ENCODE results near the gene MCFD2. TPM values are rescaled to one million over a fixed set of nuclear protein-coding genes. Genes with fewer than 3 reads are reported as not detected.

Gene MCFD2
- polyA plus RNA-seq, 4 donors: 20.8 to 71.1 (median 33.2) TPM

DNA sequence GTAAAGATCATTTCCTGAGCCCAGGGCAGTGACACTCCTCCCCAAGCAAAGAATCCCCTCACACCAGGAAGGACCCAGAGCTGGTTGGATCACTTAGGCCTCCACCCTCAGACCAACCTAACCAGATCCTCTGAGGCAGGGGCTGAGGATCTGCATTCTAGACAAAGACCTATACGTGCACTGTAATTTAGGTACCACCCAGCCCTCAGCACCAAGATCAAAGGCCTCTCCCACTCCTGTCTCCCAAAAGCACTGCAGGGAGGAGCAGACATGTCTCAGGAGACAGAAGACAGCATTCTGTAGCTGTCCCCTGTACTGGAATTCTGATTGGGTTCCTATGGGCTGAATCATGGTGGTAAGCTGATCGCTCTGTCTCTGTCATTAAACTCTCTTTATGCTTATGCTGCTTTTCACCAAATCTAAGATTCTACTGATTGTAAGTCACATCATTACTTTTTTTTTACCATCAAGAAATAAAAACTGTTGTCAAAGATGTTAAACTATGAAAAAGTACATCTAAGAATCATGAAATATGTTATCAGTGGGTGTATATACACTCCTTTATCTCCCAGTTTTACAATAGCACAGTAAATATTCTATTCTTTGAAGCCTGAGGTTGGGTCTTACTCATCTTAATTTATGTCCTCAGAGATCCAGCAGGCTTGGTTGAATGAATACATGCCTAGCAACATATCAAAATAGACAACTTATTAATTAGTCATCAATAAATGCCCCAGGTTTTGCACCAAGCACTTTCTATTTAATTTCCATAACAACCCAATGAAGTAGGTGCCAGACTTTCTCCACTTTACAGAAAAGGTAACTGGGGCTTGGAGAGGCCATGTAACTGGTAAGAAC is 28.3 kb downstream of the MCFD2 start:
- FAIRE-seq (no peak), DNase-seq (no peak)
- H3K9me3 ChIP-seq (ENCODE audit: control insufficient read depth in 2 of 2, insufficient read depth in 1 of 2, low read depth in 1 of 2, low read length in 1 of 2): no peaks in the 10 kb centered on the region
- no peak overlapping the region for H3K4me3 ChIP-seq (ENCODE audit: low read depth in 1 of 3, low read length in 3 of 3)
- H3K4me1 ChIP-seq (ENCODE audit: control insufficient read depth in 3 of 3, insufficient read depth in 2 of 3, low read depth in 1 of 3, low read length in 2 of 3): peaks cover 0 to 8% (median 0%) of the 10 kb centered on the region in 3 donors
- H3K27ac ChIP-seq (ENCODE audit: low read depth in 1 of 3, low read length in 2 of 3): no peak overlapping the region
- H3K27me3 ChIP-seq (ENCODE audit: control insufficient read depth in 3 of 3, insufficient read depth in 3 of 3, low read length in 3 of 3): no peaks in the 10 kb centered on the region
- 92 to 97% (median 97%) methylated on average over 2 of the region's 2 CpGs for WGBS, 3 donors
- H3K36me3 ChIP-seq (ENCODE audit: control insufficient read depth in 3 of 3, insufficient read depth in 2 of 3, low read depth in 1 of 3, low read length in 3 of 3): no peaks in the 10 kb centered on the region

DNA sequence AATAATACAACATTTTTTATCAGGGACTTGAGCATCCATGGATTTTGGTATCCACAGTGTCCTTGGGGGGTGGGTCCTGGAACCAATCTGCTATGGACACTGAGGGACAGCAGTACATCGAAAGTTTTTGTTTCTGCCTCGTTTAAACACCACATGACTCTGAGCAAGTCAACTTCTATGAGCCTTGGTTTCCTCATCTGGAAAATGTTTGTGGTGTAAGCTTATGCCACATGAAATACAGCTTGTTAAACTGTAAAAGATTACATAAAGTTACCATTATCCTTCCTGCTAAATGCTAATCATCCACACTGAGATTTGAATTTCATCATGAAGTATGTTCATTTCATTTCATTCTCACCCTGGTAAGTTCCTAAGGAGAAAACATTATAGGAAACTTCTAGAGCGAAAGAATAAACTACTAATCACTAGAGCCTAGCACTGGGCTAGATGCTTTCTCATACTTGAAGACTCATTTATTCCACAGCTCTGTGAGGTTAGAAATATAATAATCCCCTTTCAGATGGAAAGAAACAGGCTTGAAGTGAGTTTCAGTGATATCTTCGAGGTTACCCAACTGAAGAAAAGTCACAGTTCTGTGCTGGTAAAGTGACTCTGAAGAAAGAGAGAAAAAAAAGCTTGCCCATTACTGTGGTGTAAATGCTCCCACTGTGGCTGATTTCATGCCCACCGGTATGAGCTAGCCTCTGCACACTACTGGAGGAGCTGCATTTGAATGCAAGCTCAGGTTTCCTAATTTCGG is 29.2 kb downstream of the MCFD2 start:
- FAIRE-seq (no peak), DNase-seq (no peak)
- Histone ChIP-seq H3K9me3 (ENCODE audit: control insufficient read depth in 2 of 2, insufficient read depth in 1 of 2, low read depth in 1 of 2, low read length in 1 of 2) (no peaks in the 10 kb centered on the region), H3K27ac (ENCODE audit: low read depth in 1 of 3, low read length in 2 of 3) (no peak overlapping the region), H3K4me1 (ENCODE audit: control insufficient read depth in 3 of 3, insufficient read depth in 2 of 3, low read depth in 1 of 3, low read length in 2 of 3) (peaks cover 0 to 16% (median 0%) of the 10 kb centered on the region in 3 donors), H3K27me3 (ENCODE audit: control insufficient read depth in 3 of 3, insufficient read depth in 3 of 3, low read length in 3 of 3) (no peaks in the 10 kb centered on the region), H3K4me3 (ENCODE audit: low read depth in 1 of 3, low read length in 3 of 3) (no peak overlapping the region), H3K36me3 (ENCODE audit: control insufficient read depth in 3 of 3, insufficient read depth in 2 of 3, low read depth in 1 of 3, low read length in 3 of 3) (no peaks in the 10 kb centered on the region)
- 66 to 85% (median 79%) methylated on average over 6 of the region's 6 CpGs for whole genome bisulfite sequencing, 3 donors

DNA sequence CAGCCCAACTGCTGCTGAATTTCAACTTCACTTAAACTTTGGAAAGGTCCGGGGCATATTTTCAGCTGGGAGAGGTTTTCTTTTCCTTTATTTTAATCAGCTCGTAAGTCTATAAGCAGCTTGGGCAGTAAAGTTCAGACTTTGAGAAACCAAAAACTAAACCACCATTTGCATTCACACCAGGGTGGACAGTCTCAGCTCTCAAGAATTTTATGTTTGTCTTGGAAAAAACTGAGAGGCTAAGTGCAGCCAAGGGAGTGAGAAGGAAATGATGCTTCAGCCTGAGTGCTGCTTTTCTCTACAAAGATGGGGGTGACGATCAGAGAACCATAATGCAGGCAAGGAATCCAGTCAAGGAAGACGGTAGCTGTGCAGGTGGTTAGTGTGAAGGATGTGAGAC is 30.2 kb downstream of the MCFD2 start:
- 66 to 82% (median 81%) methylated on average over 4 of the region's 4 CpGs for WGBS, 3 donors
- Histone ChIP-seq H3K27me3 (ENCODE audit: control insufficient read depth in 3 of 3, insufficient read depth in 3 of 3, low read length in 3 of 3) (no peaks in the 10 kb centered on the region), H3K36me3 (ENCODE audit: control insufficient read depth in 3 of 3, insufficient read depth in 2 of 3, low read depth in 1 of 3, low read length in 3 of 3) (no peaks in the 10 kb centered on the region), H3K4me1 (ENCODE audit: control insufficient read depth in 3 of 3, insufficient read depth in 2 of 3, low read depth in 1 of 3, low read length in 2 of 3) (peaks cover 0 to 16% (median 0%) of the 10 kb centered on the region in 3 donors), H3K9me3 (ENCODE audit: control insufficient read depth in 2 of 2, insufficient read depth in 1 of 2, low read depth in 1 of 2, low read length in 1 of 2) (no peaks in the 10 kb centered on the region), H3K4me3 (ENCODE audit: low read depth in 1 of 3, low read length in 3 of 3) (no peak overlapping the region), H3K27ac (ENCODE audit: low read depth in 1 of 3, low read length in 2 of 3) (no peak overlapping the region)
- FAIRE-seq: no peak
- DNase-seq: no peak

DNA sequence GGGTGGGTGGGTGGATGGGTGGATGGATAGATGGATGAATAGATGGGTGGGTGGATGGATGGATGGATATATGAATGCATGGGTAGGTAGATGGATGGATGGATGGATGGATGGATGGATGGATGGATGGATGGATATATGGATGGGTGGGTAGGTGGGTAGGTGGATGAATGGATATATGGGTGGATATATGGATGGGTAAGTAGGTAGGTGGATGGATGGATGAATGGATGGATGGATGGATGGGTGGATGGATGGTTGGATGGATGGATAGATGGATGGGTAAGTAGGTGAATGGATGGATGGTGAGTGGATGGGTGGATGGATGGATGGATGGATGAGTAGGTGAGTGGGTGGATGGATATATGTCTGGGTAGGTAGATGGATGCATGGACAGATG is 36.1 kb downstream of the MCFD2 start:
- Histone ChIP-seq H3K4me3 (ENCODE audit: low read depth in 1 of 3, low read length in 3 of 3) (no peak overlapping the region), H3K36me3 (ENCODE audit: control insufficient read depth in 3 of 3, insufficient read depth in 2 of 3, low read depth in 1 of 3, low read length in 3 of 3) (no peaks in the 10 kb centered on the region), H3K4me1 (ENCODE audit: control insufficient read depth in 3 of 3, insufficient read depth in 2 of 3, low read depth in 1 of 3, low read length in 2 of 3) (peaks cover 0 to 16% (median 0%) of the 10 kb centered on the region in 3 donors), H3K27me3 (ENCODE audit: control insufficient read depth in 3 of 3, insufficient read depth in 3 of 3, low read length in 3 of 3) (no peaks in the 10 kb centered on the region), H3K27ac (ENCODE audit: low read depth in 1 of 3, low read length in 2 of 3) (no peak overlapping the region), H3K9me3 (ENCODE audit: control insufficient read depth in 2 of 2, insufficient read depth in 1 of 2, low read depth in 1 of 2, low read length in 1 of 2) (no peaks in the 10 kb centered on the region)
- no peak for FAIRE-seq
- DNase-seq: no peak

DNA sequence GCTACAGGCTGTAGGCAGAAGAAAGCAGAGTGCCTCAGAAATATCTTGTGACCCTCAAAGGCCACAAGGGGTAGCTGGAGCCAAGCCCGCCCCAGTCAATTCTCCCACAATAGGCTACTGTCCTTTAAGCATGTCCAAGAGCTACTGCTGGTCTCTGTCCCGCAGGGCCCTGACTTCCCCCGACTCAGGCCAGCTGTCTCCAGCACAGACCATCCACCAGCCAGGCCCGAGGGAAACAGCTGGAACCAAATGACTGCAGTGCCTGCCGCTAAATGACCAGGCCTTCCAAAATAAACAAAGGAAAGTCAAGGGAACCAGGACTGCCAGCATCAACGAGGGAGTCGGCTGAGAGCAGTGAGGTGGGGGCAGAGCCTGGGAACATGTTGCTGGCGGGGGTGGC is 36.7 kb downstream of the MCFD2 start:
- no peaks in the 10 kb centered on the region for H3K27me3 ChIP-seq (ENCODE audit: control insufficient read depth in 3 of 3, insufficient read depth in 3 of 3, low read length in 3 of 3)
- WGBS, 3 donors: 45 to 53% (median 45%) methylated on average over 8 of the region's 8 CpGs
- no peak overlapping the region for H3K4me3 ChIP-seq (ENCODE audit: low read depth in 1 of 3, low read length in 3 of 3)
- H3K4me1 ChIP-seq (ENCODE audit: control insufficient read depth in 3 of 3, insufficient read depth in 2 of 3, low read depth in 1 of 3, low read length in 2 of 3): peaks cover 0 to 16% (median 0%) of the 10 kb centered on the region in 3 donors
- no peaks in the 10 kb centered on the region for H3K9me3 ChIP-seq (ENCODE audit: control insufficient read depth in 2 of 2, insufficient read depth in 1 of 2, low read depth in 1 of 2, low read length in 1 of 2)
- DNase-seq: no peak
- FAIRE-seq: no peak
- no peaks in the 10 kb centered on the region for H3K36me3 ChIP-seq (ENCODE audit: control insufficient read depth in 3 of 3, insufficient read depth in 2 of 3, low read depth in 1 of 3, low read length in 3 of 3)
- peak overlapping the region in 1 of 3 donors; percentile 57 for H3K27ac ChIP-seq (ENCODE audit: low read depth in 1 of 3, low read length in 2 of 3)

DNA sequence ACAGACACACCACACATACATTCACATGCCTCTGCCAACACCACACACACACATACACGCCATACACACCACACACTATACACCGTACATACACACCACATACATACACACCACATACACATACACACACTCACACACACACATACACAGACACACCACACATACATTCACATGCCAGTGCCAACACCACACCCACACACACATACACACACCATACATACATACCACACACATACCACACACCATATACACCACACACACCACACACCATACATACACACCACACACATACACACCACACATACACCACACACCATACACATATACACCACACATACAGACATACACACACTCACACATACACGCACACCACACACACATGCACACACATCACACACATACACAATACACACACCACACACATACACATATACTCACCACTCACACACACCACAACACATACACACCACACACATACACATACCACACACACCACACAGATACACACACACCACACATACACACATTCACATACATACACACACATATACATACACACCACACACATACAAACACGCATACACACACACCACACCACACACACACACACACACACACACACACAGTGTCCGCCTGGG is 37.2 kb downstream of the MCFD2 start:
- WGBS, 3 donors: 89 to 95% (median 95%) methylated on average over 5 of the region's 5 CpGs
- no peaks in the 10 kb centered on the region for H3K27me3 ChIP-seq (ENCODE audit: control insufficient read depth in 3 of 3, insufficient read depth in 3 of 3, low read length in 3 of 3)
- no peak overlapping the region for H3K4me3 ChIP-seq (ENCODE audit: low read depth in 1 of 3, low read length in 3 of 3)
- DNase-seq: no peak
- H3K27ac ChIP-seq (ENCODE audit: low read depth in 1 of 3, low read length in 2 of 3): peak overlapping the region in 1 of 3 donors; percentile 57
- H3K36me3 ChIP-seq (ENCODE audit: control insufficient read depth in 3 of 3, insufficient read depth in 2 of 3, low read depth in 1 of 3, low read length in 3 of 3): no peaks in the 10 kb centered on the region
- no peaks in the 10 kb centered on the region for H3K9me3 ChIP-seq (ENCODE audit: control insufficient read depth in 2 of 2, insufficient read depth in 1 of 2, low read depth in 1 of 2, low read length in 1 of 2)
- no peak for FAIRE-seq
- peaks cover 0 to 16% (median 0%) of the 10 kb centered on the region in 3 donors for H3K4me1 ChIP-seq (ENCODE audit: control insufficient read depth in 3 of 3, insufficient read depth in 2 of 3, low read depth in 1 of 3, low read length in 2 of 3)

DNA sequence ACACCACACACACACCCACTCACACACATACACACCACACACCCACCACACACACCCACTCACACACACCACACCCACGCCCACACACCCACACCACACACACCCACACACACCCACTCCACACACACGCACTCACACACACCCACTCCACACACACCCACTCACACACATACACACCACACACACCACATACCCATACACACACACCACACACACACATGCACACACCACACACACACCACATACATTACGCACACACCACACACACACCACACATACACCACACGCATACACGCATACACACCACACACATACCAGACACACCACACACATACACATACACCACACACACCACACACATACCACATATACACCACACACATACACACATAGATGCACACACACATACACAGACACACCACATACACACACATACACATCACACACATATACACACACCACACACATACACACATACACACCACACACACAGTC is 37.9 kb downstream of the MCFD2 start:
- 88 to 90% (median 89%) methylated on average over 5 of the region's 5 CpGs for WGBS, 3 donors
- Histone ChIP-seq H3K36me3 (ENCODE audit: control insufficient read depth in 3 of 3, insufficient read depth in 2 of 3, low read depth in 1 of 3, low read length in 3 of 3) (no peaks in the 10 kb centered on the region), H3K4me3 (ENCODE audit: low read depth in 1 of 3, low read length in 3 of 3) (no peak overlapping the region), H3K27me3 (ENCODE audit: control insufficient read depth in 3 of 3, insufficient read depth in 3 of 3, low read length in 3 of 3) (no peaks in the 10 kb centered on the region), H3K27ac (ENCODE audit: low read depth in 1 of 3, low read length in 2 of 3) (peak overlapping the region in 1 of 3 donors; percentile 57), H3K4me1 (ENCODE audit: control insufficient read depth in 3 of 3, insufficient read depth in 2 of 3, low read depth in 1 of 3, low read length in 2 of 3) (peaks cover 0 to 12% (median 0%) of the 10 kb centered on the region in 3 donors), H3K9me3 (ENCODE audit: control insufficient read depth in 2 of 2, insufficient read depth in 1 of 2, low read depth in 1 of 2, low read length in 1 of 2) (no peaks in the 10 kb centered on the region)
- FAIRE-seq: no peak
- DNase-seq: no peak

DNA sequence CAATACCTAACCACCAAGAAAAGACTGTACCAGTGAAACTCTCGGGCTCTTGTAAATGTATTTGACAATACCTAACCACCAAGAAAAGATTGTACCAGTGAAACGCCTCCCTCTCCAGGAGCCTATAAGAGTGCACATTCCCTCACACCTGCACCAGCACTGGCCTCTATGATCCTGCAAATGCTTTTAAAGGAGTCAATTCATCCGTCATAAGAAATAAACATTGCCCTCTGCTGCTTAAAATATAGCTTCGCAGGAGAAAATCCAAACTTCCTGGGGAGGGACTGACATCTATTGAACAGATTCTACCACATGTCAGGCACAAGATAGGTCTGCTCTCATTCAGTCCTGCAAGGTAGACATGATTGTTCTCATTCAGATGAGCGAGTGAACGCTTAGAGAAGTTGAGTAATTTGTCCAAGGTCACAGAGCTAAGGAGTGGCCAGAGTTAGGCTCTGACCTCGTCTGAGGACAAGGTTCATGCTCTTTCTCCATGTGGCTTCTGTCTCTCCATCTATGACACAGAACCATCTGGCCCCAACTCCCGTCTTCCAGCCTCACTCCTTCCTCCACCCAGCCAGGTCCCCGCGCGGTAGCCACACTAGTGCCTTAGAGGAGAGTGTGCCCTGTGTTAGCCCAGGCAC is 38.7 kb downstream of the MCFD2 start:
- Histone ChIP-seq H3K36me3 (ENCODE audit: control insufficient read depth in 3 of 3, insufficient read depth in 2 of 3, low read depth in 1 of 3, low read length in 3 of 3) (no peaks in the 10 kb centered on the region), H3K4me1 (ENCODE audit: control insufficient read depth in 3 of 3, insufficient read depth in 2 of 3, low read depth in 1 of 3, low read length in 2 of 3) (peaks cover 0 to 4% (median 0%) of the 10 kb centered on the region in 3 donors), H3K27ac (ENCODE audit: low read depth in 1 of 3, low read length in 2 of 3) (peak overlapping the region in 1 of 3 donors; percentile 43), H3K9me3 (ENCODE audit: control insufficient read depth in 2 of 2, insufficient read depth in 1 of 2, low read depth in 1 of 2, low read length in 1 of 2) (no peaks in the 10 kb centered on the region), H3K4me3 (ENCODE audit: low read depth in 1 of 3, low read length in 3 of 3) (no peak overlapping the region), H3K27me3 (ENCODE audit: control insufficient read depth in 3 of 3, insufficient read depth in 3 of 3, low read length in 3 of 3) (no peaks in the 10 kb centered on the region)
- FAIRE-seq (no peak), DNase-seq (peak; percentile 67 to 84)
- WGBS, 3 donors: 14 to 39% (median 33%) methylated on average over 11 of the region's 11 CpGs

All from small intestine (tissue), 7 donors.